Esophagus muscularis mucosa (tissue), 4 donors: Measurements from ENCODE around the gene EMD.

Experiments
- CTCF ChIP-seq, 3 experiments: fragments of 200-600 bp in 2 of 3; fragments of 450-650 bp in 1 of 3; sonication (generic) in 2 of 3; IDR thresholded peaks; one replicate each; pipeline ENCODE4 v1.5.1; 2017 to 2019; ENCODE audit warnings: antibody characterized with exemption in 3 of 3, mild to moderate bottlenecking in 2 of 3, moderate library complexity in 1 of 3
- EP300 ChIP-seq: sonication (generic); formaldehyde crosslinking; IDR thresholded peaks from one replicate; pipeline ENCODE4 v1.6.1; 2017; ENCODE audit warnings: antibody characterized with exemption
- POLR2A ChIP-seq: fragments of 450-650 bp; IDR thresholded peaks from one replicate; pipeline ENCODE4 v1.6.1; 2017; ENCODE audit warnings: antibody characterized with exemption, moderate library complexity, mild to moderate bottlenecking, low read depth

GRCh38 chrX:154349359-154349935 is 29.6 kb upstream of the EMD start:
- TF ChIP-seq CTCF (IDR thresholded peaks at IDR 0.05) (no peak), POLR2A (no peak), EP300 (no peak)
